IMR-90 (cell line): ENCODE measurements around the gene PLPP7. TPM values are rescaled to one million over a fixed set of nuclear protein-coding genes. Genes with fewer than 3 reads are reported as not detected.

Experiments
- ATAC-seq: fragments of 200-7000 bp; cut with Tn5 transposase; 2 replicates; pipeline ENCODE4 v1.9.1; 2020; ENCODE audit warnings: low read depth, mild to moderate bottlenecking, moderate library complexity
- BruUV-seq: library from RNA; stranded (reverse); fragments of 400-500 nt; replicated peaks from 2 replicates; lab custom pipeline; 2021; lab: Mats Ljungman, UMichigan
- CTCF ChIA-PET: fragments of 300-600 bp; formaldehyde crosslinking; extraction: SDS; loops from one replicate; lab custom pipeline; 2021; ENCODE audit warnings: antibody characterized with exemption; lab: Yijun Ruan, JAX
- POLR2A ChIA-PET: fragments of 300-600 bp; sonication (Branson Sonifier 250); formaldehyde crosslinking; loops from one replicate; lab custom pipeline; 2022; ENCODE audit warnings: antibody characterized with exemption; ENCODE audit not compliant: unreplicated experiment; lab: Charles Lee
- DNase-seq: peaks from one replicate; pipeline ENCODE4 v3.0.0; 2013
- H2AFZ ChIP-seq: replicated peaks from 2 replicates; pipeline ENCODE3; 2013; ENCODE audit warnings: low read length, mild to moderate bottlenecking; ENCODE audit not compliant: poor library complexity
- H2AK5ac ChIP-seq: 2 replicates; pipeline ENCODE4 v1.6.1; 2013; ENCODE audit warnings: low read depth, low read length, inconsistent platforms
- H2AK9ac ChIP-seq: replicated peaks from 2 replicates; pipeline ENCODE3; 2013; ENCODE audit warnings: mild to moderate bottlenecking, low read depth, low read length, moderate library complexity; ENCODE audit not compliant: poor library complexity
- H2BK120ac ChIP-seq: 2 replicates; pipeline ENCODE4 v1.6.1; 2013; ENCODE audit warnings: low read depth, low read length, inconsistent platforms
- H2BK15ac ChIP-seq: 3 replicates; pipeline ENCODE4 v1.6.1; 2013; ENCODE audit warnings: low read depth, low read length, inconsistent platforms
- H2BK20ac ChIP-seq: 2 replicates; pipeline ENCODE4 v1.6.1; 2013; ENCODE audit warnings: low read depth, mild to moderate bottlenecking, inconsistent platforms, low read length, moderate library complexity
- H2BK5ac ChIP-seq: 2 replicates; pipeline ENCODE4 v1.6.1; 2013; ENCODE audit warnings: mild to moderate bottlenecking, low read depth, low read length, inconsistent platforms; ENCODE audit not compliant: poor library complexity, severe bottlenecking
- H3K14ac ChIP-seq: replicated peaks from 2 replicates; pipeline ENCODE4 v1.6.1; 2013; ENCODE audit warnings: low read depth, low read length, inconsistent platforms
- H3K18ac ChIP-seq: 2 replicates; pipeline ENCODE4 v1.6.1; 2013; ENCODE audit warnings: low read depth, low read length, control low read depth
- H3K23ac ChIP-seq: 2 replicates; pipeline ENCODE4 v1.6.1; 2013; ENCODE audit warnings: low read depth, low read length, inconsistent platforms
- H3K27ac ChIP-seq: 2 replicates; pipeline ENCODE4 v1.5.1; 2013; ENCODE audit warnings: mild to moderate bottlenecking, control low read depth, low read length; ENCODE audit not compliant: insufficient read depth
- H3K27me3 ChIP-seq: 2 replicates; pipeline ENCODE4 v1.6.1; 2013; ENCODE audit warnings: low read length; ENCODE audit not compliant: control insufficient read depth, insufficient read depth
- H3K36me3 ChIP-seq: 2 replicates; pipeline ENCODE4 v1.6.1; 2013; ENCODE audit warnings: low read length, mixed read lengths; ENCODE audit not compliant: control insufficient read depth, insufficient read depth
- H3K4ac ChIP-seq: 2 replicates; pipeline ENCODE4 v1.6.1; 2013; ENCODE audit warnings: low read depth, low read length, inconsistent platforms
- H3K4me1 ChIP-seq: 2 replicates; pipeline ENCODE4 v1.6.1; 2013; ENCODE audit warnings: low read length, mixed read lengths; ENCODE audit not compliant: control insufficient read depth, insufficient read depth
- H3K4me2 ChIP-seq: 2 replicates; pipeline ENCODE4 v1.6.1; 2013; ENCODE audit warnings: low read depth, mild to moderate bottlenecking, control low read depth, low read length, moderate library complexity
- H3K4me3 ChIP-seq: 2 replicates; pipeline ENCODE4 v1.5.1; 2013; ENCODE audit warnings: low read depth, mild to moderate bottlenecking, control low read depth, low read length, moderate library complexity; ENCODE audit not compliant: insufficient read depth
- H3K56ac ChIP-seq: 2 replicates; pipeline ENCODE4 v1.6.1; 2013; ENCODE audit warnings: low read length, inconsistent platforms; ENCODE audit not compliant: insufficient read depth; ENCODE audit errors: extremely low read depth
- H3K79me1 ChIP-seq, 2 experiments: 2 replicates each; pipeline ENCODE4 v1.6.1; 2013; ENCODE audit warnings: low read length in 2 of 2, inconsistent platforms in 1 of 2, low read depth in 1 of 2
- H3K9ac ChIP-seq: 2 replicates; pipeline ENCODE4 v1.6.1; 2013; ENCODE audit warnings: low read depth, low read length, control low read depth
- H3K9me1 ChIP-seq: 2 replicates; pipeline ENCODE4 v1.6.1; 2013; ENCODE audit warnings: low read length, inconsistent platforms; ENCODE audit not compliant: insufficient read depth
- H3K9me3 ChIP-seq: 2 replicates; pipeline ENCODE4 v1.6.1; 2013; ENCODE audit warnings: low read length; ENCODE audit not compliant: control insufficient read depth, insufficient read depth
- H4K20me1 ChIP-seq: 2 replicates; pipeline ENCODE4 v1.6.1; 2013; ENCODE audit warnings: low read length, inconsistent platforms; ENCODE audit not compliant: insufficient read depth
- H4K5ac ChIP-seq: 2 replicates; pipeline ENCODE4 v1.6.1; 2013; ENCODE audit warnings: mild to moderate bottlenecking, low read depth, low read length, control low read depth
- H4K8ac ChIP-seq, 2 experiments: 2 replicates each; pipeline ENCODE4 v1.6.1; 2013; ENCODE audit warnings: low read depth in 2 of 2, low read length in 2 of 2, control low read depth in 1 of 2, inconsistent platforms in 1 of 2
- H4K91ac ChIP-seq: 2 replicates; pipeline ENCODE4 v1.6.1; 2013; ENCODE audit warnings: low read depth, low read length, inconsistent platforms; ENCODE audit not compliant: insufficient read depth
- BHLHE40 ChIP-seq: fragments of 150-350 bp; IDR thresholded peaks from 2 replicates; pipeline ENCODE4 v1.6.1; 2016; ENCODE audit warnings: mild to moderate bottlenecking, low read depth, low read length
- CEBPB ChIP-seq: IDR thresholded peaks from 2 replicates; pipeline ENCODE4 v1.6.1; 2012; ENCODE audit warnings: low read depth, low read length, improper control_type of control experiment
- CHD1 ChIP-seq: IDR thresholded peaks from 2 replicates; pipeline ENCODE4 v1.6.1; 2012; ENCODE audit warnings: low read depth, low read length, improper control_type of control experiment
- FOS ChIP-seq: fragments of 150-350 bp; IDR thresholded peaks from 2 replicates; pipeline ENCODE4 v1.6.1; 2016; ENCODE audit warnings: low read depth, low read length
- MAFK ChIP-seq: IDR thresholded peaks from 2 replicates; pipeline ENCODE4 v1.6.1; 2012; ENCODE audit warnings: low read depth, low read length, improper control_type of control experiment
- MAZ ChIP-seq: IDR thresholded peaks from 2 replicates; pipeline ENCODE4 v1.6.1; 2012; ENCODE audit warnings: low read depth, mild to moderate bottlenecking, low read length, improper control_type of control experiment, moderate library complexity, borderline replicate concordance
- MXI1 ChIP-seq: IDR thresholded peaks from 2 replicates; pipeline ENCODE4 v1.6.1; 2012; ENCODE audit warnings: low read depth, mild to moderate bottlenecking, low read length, moderate library complexity, borderline replicate concordance
- NFE2L2 ChIP-seq: fragments of 150-350 bp; IDR thresholded peaks from 2 replicates; pipeline ENCODE4 v1.6.1; 2016; ENCODE audit warnings: low read depth, mild to moderate bottlenecking, low read length
- POLR2A ChIP-seq: IDR thresholded peaks from 2 replicates; pipeline ENCODE4 v1.6.1; 2012; ENCODE audit warnings: mild to moderate bottlenecking, low read depth, low read length
- RAD21 ChIP-seq: IDR thresholded peaks from 2 replicates; pipeline ENCODE4 v1.6.1; 2012; ENCODE audit warnings: low read length, improper control_type of control experiment
- RCOR1 ChIP-seq: IDR thresholded peaks from 2 replicates; pipeline ENCODE4 v1.6.1; 2012; ENCODE audit warnings: mild to moderate bottlenecking, low read length, improper control_type of control experiment; ENCODE audit not compliant: insufficient replicate concordance
- RFX5 ChIP-seq: IDR thresholded peaks from 2 replicates; pipeline ENCODE4 v1.8.0; 2012; ENCODE audit warnings: low read depth, mild to moderate bottlenecking, low read length, moderate library complexity
- SMC3 ChIP-seq: fragments of 150-350 bp; IDR thresholded peaks from 2 replicates; pipeline ENCODE4 v1.6.1; 2016; ENCODE audit warnings: low read depth, mild to moderate bottlenecking, antibody characterized with exemption, low read length, moderate library complexity
- WGBS, 2 experiments: methylation state at CpG; one replicate each; pipeline versions ENCODE4 v1.1.5 to v1.1.7; 2013; ENCODE audit warnings: missing lambda C conversion rate in 2 of 2; ENCODE audit not compliant: insufficient read length in 1 of 2; ENCODE audit errors: extremely low coverage in 2 of 2; 5-methylcytosine and 5-hydroxymethylcytosine counted together
- dilution Hi-C: fragments of 300-500 bp; cut with HindIII; formaldehyde crosslinking; loops from one replicate; pipeline ENCODE4 v1.14.3; 2018; ENCODE audit warnings: low sequenced_read_pairs; ENCODE audit not compliant: unreplicated experiment
- in situ Hi-C: fragments of 300-500 bp; cut with MboI; formaldehyde crosslinking; loops from 3 replicates; pipeline ENCODE4 v1.14.3; 2019; ENCODE audit warnings: low sequenced_read_pairs, inconsistent platforms, mixed read lengths
- intact Hi-C: fragments of 100-400 bp; cut with micrococcal nuclease; formaldehyde crosslinking; loops from 2 replicates; pipeline ENCODE4 v1.10.0; 2022
- polyA plus RNA-seq, 3 experiments: library from polyadenylated mRNA; depleted of rRNA; stranded (reverse); fragments of >200 nt; gene quantifications; 2 replicates each; pipeline ENCODE4 v1.2.3, GENCODE V29; 2012; ENCODE audit warnings: low replicate concordance in 1 of 3
- total RNA-seq: library from RNA; depleted of rRNA; stranded (reverse); fragments of >200 nt; gene quantifications from 2 replicates; pipeline ENCODE4 v1.2.3, GENCODE V29; 2012
- TF ChIP-seq, protein P1 (sequence below): fragments of 150-350 bp; IDR thresholded peaks from 2 replicates; pipeline ENCODE4 v1.6.1; 2017; ENCODE audit warnings: mild to moderate bottlenecking, antibody characterized with exemption, low read length, low read depth
- TF ChIP-seq, protein P2 (sequence below): fragments of 150-350 bp; IDR thresholded peaks from 2 replicates; pipeline ENCODE4 v1.6.1; 2016; ENCODE audit warnings: low read depth, mild to moderate bottlenecking, low read length, moderate library complexity, borderline replicate concordance
- TF ChIP-seq, protein P3 (sequence below): conservative IDR thresholded peaks from 2 replicates; pipeline ENCODE4 v1.5.1; 2012; ENCODE audit warnings: mild to moderate bottlenecking, low read depth, low read length, improper control_type of control experiment

PLPP7 gene
- total and polyA plus RNA-seq, 2 of the 4 experiments (the other 2 are of a cell fraction): 0.54 to 1.2 TPM

DNA sequence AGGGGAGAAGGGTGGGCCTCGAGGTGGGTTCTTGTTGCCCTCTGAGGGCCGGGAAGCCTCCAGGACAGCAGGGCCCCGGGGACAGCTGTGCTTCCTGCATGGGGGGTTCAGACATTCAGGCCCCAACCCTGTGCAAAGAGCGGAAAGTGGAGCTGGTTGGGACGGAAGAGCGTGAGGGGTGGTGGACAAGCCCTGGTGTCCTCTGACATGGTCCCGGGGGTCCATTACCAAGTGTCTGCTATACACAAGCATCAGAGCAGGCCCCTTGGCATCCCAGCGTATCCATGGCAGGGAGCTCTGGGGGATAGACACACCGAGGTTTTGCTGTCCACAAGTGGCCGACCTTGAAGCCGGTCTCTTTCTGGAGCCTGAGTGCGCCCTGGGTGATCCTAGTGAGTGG, 9.3 kb downstream of the PLPP7 start:
- TF ChIP-seq RCOR1: no peak
- no peak for TF ChIP-seq POLR2A
- no peak for TF ChIP-seq MXI1
- no peak for TF ChIP-seq CEBPB
- no peak for TF ChIP-seq RAD21
- TF ChIP-seq, protein P1, sequence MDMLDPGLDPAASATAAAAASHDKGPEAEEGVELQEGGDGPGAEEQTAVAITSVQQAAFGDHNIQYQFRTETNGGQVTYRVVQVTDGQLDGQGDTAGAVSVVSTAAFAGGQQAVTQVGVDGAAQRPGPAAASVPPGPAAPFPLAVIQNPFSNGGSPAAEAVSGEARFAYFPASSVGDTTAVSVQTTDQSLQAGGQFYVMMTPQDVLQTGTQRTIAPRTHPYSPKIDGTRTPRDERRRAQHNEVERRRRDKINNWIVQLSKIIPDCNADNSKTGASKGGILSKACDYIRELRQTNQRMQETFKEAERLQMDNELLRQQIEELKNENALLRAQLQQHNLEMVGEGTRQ: no peak
- TF ChIP-seq, protein P2, sequence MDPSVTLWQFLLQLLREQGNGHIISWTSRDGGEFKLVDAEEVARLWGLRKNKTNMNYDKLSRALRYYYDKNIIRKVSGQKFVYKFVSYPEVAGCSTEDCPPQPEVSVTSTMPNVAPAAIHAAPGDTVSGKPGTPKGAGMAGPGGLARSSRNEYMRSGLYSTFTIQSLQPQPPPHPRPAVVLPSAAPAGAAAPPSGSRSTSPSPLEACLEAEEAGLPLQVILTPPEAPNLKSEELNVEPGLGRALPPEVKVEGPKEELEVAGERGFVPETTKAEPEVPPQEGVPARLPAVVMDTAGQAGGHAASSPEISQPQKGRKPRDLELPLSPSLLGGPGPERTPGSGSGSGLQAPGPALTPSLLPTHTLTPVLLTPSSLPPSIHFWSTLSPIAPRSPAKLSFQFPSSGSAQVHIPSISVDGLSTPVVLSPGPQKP: no peak
- TF ChIP-seq, protein P3, sequence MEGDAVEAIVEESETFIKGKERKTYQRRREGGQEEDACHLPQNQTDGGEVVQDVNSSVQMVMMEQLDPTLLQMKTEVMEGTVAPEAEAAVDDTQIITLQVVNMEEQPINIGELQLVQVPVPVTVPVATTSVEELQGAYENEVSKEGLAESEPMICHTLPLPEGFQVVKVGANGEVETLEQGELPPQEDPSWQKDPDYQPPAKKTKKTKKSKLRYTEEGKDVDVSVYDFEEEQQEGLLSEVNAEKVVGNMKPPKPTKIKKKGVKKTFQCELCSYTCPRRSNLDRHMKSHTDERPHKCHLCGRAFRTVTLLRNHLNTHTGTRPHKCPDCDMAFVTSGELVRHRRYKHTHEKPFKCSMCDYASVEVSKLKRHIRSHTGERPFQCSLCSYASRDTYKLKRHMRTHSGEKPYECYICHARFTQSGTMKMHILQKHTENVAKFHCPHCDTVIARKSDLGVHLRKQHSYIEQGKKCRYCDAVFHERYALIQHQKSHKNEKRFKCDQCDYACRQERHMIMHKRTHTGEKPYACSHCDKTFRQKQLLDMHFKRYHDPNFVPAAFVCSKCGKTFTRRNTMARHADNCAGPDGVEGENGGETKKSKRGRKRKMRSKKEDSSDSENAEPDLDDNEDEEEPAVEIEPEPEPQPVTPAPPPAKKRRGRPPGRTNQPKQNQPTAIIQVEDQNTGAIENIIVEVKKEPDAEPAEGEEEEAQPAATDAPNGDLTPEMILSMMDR: no peak
- no peak for TF ChIP-seq MAZ
- TF ChIP-seq NFE2L2: no peak
- TF ChIP-seq BHLHE40: no peak
- no peak for TF ChIP-seq RFX5
- no peak for TF ChIP-seq MAFK
- no peak for TF ChIP-seq FOS
- TF ChIP-seq SMC3: no peak
- no peak for TF ChIP-seq CHD1
- Histone ChIP-seq H3K18ac (no peak overlapping the region), H4K8ac (no peak overlapping the region), H3K14ac (no peak overlapping the region), H3K9me3 (no peaks in the 10 kb centered on the region), H3K4me3 (no peak overlapping the region), H2BK120ac (no peak overlapping the region), H2BK5ac (no peak overlapping the region), H2BK20ac (no peak overlapping the region), H3K9ac (no peak overlapping the region), H3K4me2 (no peak overlapping the region), H2AK9ac (no peak overlapping the region), H3K23ac (no peak overlapping the region), H4K20me1 (no peaks in the 10 kb centered on the region; the same call in 1 of the 2 replicates), H2BK15ac (no peak overlapping the region), H3K4ac (no peak overlapping the region), H3K36me3 (no peaks in the 10 kb centered on the region), H3K9me1 (no peaks in the 10 kb centered on the region), H3K27ac (no peak overlapping the region), H4K5ac (no peak overlapping the region), H4K91ac (no peak overlapping the region), H3K79me1 (no peaks in the 10 kb centered on the region), H2AK5ac (no peak overlapping the region), H2AFZ (no peak overlapping the region), H3K56ac (no peak overlapping the region), H3K4me1 (no peaks in the 10 kb centered on the region), H3K27me3 (peaks cover 6% of the 10 kb centered on the region; the same call in 1 of the 2 replicates)
- 92% methylated on average over 4 of the region's 12 CpGs; no CpG with 5 or more reads in 1 of the 2 experiments for WGBS, 2 experiments
- no TSS peak for BruUV-seq
- CTCF ChIA-PET: no interaction called here
- dilution Hi-C loops: no loop called here
- in situ Hi-C loops: no loop called here
- no peak for DNase-seq
- no peak for ATAC-seq
- intact Hi-C loops: no loop called here
- POLR2A ChIA-PET: no interaction called here
